HEK293 (cell line): ENCODE results near the gene ALDOA.

ENCODE experiments used
- CTCF ChIA-PET: fragments of 350-600 bp; formaldehyde crosslinking; extraction: SDS; loops from one replicate; lab custom pipeline; 2021; ENCODE audit warnings: antibody characterized with exemption; lab: Yijun Ruan, JAX
- POLR2A ChIA-PET: fragments of 300-600 bp; formaldehyde crosslinking; extraction: SDS; loops from one replicate; lab custom pipeline; 2020; ENCODE audit warnings: antibody characterized with exemption, inconsistent platforms; lab: Yijun Ruan, JAX
- H3K27ac ChIP-seq: fragments of 200-500 bp; sonication (Bioruptor generic); 2 replicates; pipeline ENCODE4 v1.5.1; 2014; ENCODE audit warnings: low read depth, low read length, control low read depth, inconsistent platforms; ENCODE audit errors: extremely low read depth
- H3K36me3 ChIP-seq, 2 experiments: fragments of 200-500 bp in 1 of 2; sonication (Bioruptor generic) in 1 of 2; 1 replicate in 1 of 2; 2 replicates in 1 of 2; pipeline ENCODE4 v1.5.1; 2014 to 2017; ENCODE audit warnings: inconsistent platforms in 2 of 2, low read length in 2 of 2; ENCODE audit not compliant: control insufficient read depth in 2 of 2, insufficient read depth in 1 of 2
- H3K4me1 ChIP-seq: fragments of 200-500 bp; sonication (Bioruptor generic); 2 replicates; pipeline ENCODE4 v1.5.1; 2014; ENCODE audit warnings: mild to moderate bottlenecking, low read length, inconsistent platforms; ENCODE audit not compliant: control insufficient read depth, insufficient read depth
- H3K4me3 ChIP-seq: 2 replicates; pipeline ENCODE4 v1.5.1; 2011; ENCODE audit warnings: low read depth, mild to moderate bottlenecking, control low read depth, low read length, moderate library complexity
- H3K9me3 ChIP-seq: fragments of 200-500 bp; sonication (Bioruptor generic); 2 replicates; pipeline ENCODE4 v1.5.1; 2014; ENCODE audit warnings: low read depth, low read length, inconsistent platforms; ENCODE audit not compliant: control insufficient read depth, insufficient read depth
- GLIS1 ChIP-seq: fragments of 450-650 bp; formaldehyde crosslinking; IDR thresholded peaks from 2 replicates; pipeline ENCODE4 v1.5.1; 2016; ENCODE audit warnings: missing biosample characterization, missing genetic modification characterization
- GLIS2 ChIP-seq: fragments of 450-650 bp; formaldehyde crosslinking; IDR thresholded peaks from 2 replicates; pipeline ENCODE4 v1.5.1; 2016; ENCODE audit warnings: missing biosample characterization, missing genetic modification characterization
- KLF1 ChIP-seq: fragments of 450-650 bp; formaldehyde crosslinking; IDR thresholded peaks from 2 replicates; pipeline ENCODE4 v1.5.1; 2016; ENCODE audit warnings: missing biosample characterization, missing genetic modification characterization
- KLF8 ChIP-seq: fragments of 450-650 bp; formaldehyde crosslinking; IDR thresholded peaks from 2 replicates; pipeline ENCODE4 v1.5.1; 2016; ENCODE audit warnings: missing biosample characterization, missing genetic modification characterization
- RBAK ChIP-seq: fragments of 450-650 bp; formaldehyde crosslinking; IDR thresholded peaks from 2 replicates; pipeline ENCODE4 v1.5.1; 2016; ENCODE audit warnings: missing biosample characterization, missing genetic modification characterization
- SCRT2 ChIP-seq: fragments of 450-650 bp; formaldehyde crosslinking; IDR thresholded peaks from 2 replicates; pipeline ENCODE4 v1.5.1; 2016; ENCODE audit warnings: missing biosample characterization, missing genetic modification characterization
- SP2 ChIP-seq: fragments of 450-650 bp; formaldehyde crosslinking; IDR thresholded peaks from 2 replicates; pipeline ENCODE4 v1.5.1; 2016; ENCODE audit warnings: missing biosample characterization, missing genetic modification characterization
- WT1 ChIP-seq: fragments of 450-650 bp; formaldehyde crosslinking; IDR thresholded peaks from 2 replicates; pipeline ENCODE4 v1.5.1; 2016; ENCODE audit warnings: missing biosample characterization, missing genetic modification characterization
- ZBTB48 ChIP-seq: fragments of 450-650 bp; formaldehyde crosslinking; IDR thresholded peaks from 2 replicates; pipeline ENCODE4 v1.5.1; 2016; ENCODE audit warnings: missing biosample characterization, missing genetic modification characterization
- ZBTB7A ChIP-seq: fragments of 450-650 bp; formaldehyde crosslinking; IDR thresholded peaks from 2 replicates; pipeline ENCODE4 v1.5.1; 2016; ENCODE audit warnings: low read depth, missing biosample characterization, missing genetic modification characterization
- ZEB2 ChIP-seq: fragments of 450-650 bp; formaldehyde crosslinking; IDR thresholded peaks from 2 replicates; pipeline ENCODE4 v1.5.1; 2016; ENCODE audit warnings: missing biosample characterization, missing genetic modification characterization
- ZNF112 ChIP-seq: fragments of 450-650 bp; formaldehyde crosslinking; IDR thresholded peaks from 2 replicates; pipeline ENCODE4 v1.5.0; 2017; ENCODE audit warnings: missing biosample characterization, missing genetic modification characterization
- ZNF133 ChIP-seq: fragments of 450-650 bp; formaldehyde crosslinking; IDR thresholded peaks from 2 replicates; pipeline ENCODE4 v1.5.1; 2016; ENCODE audit warnings: missing biosample characterization, missing genetic modification characterization
- ZNF23 ChIP-seq: fragments of 450-650 bp; formaldehyde crosslinking; IDR thresholded peaks from 2 replicates; pipeline ENCODE4 v1.5.1; 2016; ENCODE audit warnings: missing biosample characterization, missing genetic modification characterization, borderline replicate concordance
- ZNF324 ChIP-seq: fragments of 450-650 bp; formaldehyde crosslinking; IDR thresholded peaks from 2 replicates; pipeline ENCODE4 v1.5.1; 2016; ENCODE audit warnings: missing biosample characterization, missing genetic modification characterization
- ZNF48 ChIP-seq: fragments of 450-650 bp; formaldehyde crosslinking; IDR thresholded peaks from 2 replicates; pipeline ENCODE4 v1.5.1; 2016; ENCODE audit warnings: missing biosample characterization, missing genetic modification characterization
- ZNF548 ChIP-seq: fragments of 450-650 bp; formaldehyde crosslinking; IDR thresholded peaks from 2 replicates; pipeline ENCODE4 v1.5.1; 2016; ENCODE audit warnings: missing biosample characterization, missing genetic modification characterization
- ZNF558 ChIP-seq: fragments of 450-650 bp; formaldehyde crosslinking; IDR thresholded peaks from 2 replicates; pipeline ENCODE4 v1.5.1; 2016; ENCODE audit warnings: missing biosample characterization, missing genetic modification characterization
- ZNF561 ChIP-seq: fragments of 450-650 bp; IDR thresholded peaks from 2 replicates; pipeline ENCODE4 v1.5.1; 2018; ENCODE audit warnings: missing biosample characterization, missing genetic modification characterization, borderline replicate concordance
- ZNF600 ChIP-seq: fragments of 450-650 bp; formaldehyde crosslinking; IDR thresholded peaks from 2 replicates; pipeline ENCODE4 v1.5.1; 2016; ENCODE audit warnings: missing biosample characterization, missing genetic modification characterization
- ZNF610 ChIP-seq: fragments of 450-650 bp; formaldehyde crosslinking; IDR thresholded peaks from 2 replicates; pipeline ENCODE4 v1.5.1; 2016; ENCODE audit warnings: missing biosample characterization, missing genetic modification characterization, borderline replicate concordance
- ZNF626 ChIP-seq: fragments of 450-650 bp; sonication (Bioruptor Pico); formaldehyde crosslinking; IDR thresholded peaks from 2 replicates; pipeline ENCODE4 v1.5.1; 2018; ENCODE audit warnings: missing biosample characterization, missing genetic modification characterization, inconsistent platforms
- TF ChIP-seq, protein P1 (sequence below): fragments of 450-650 bp; formaldehyde crosslinking; IDR thresholded peaks from 2 replicates; pipeline ENCODE4 v1.5.1; 2017; ENCODE audit warnings: missing biosample characterization, missing genetic modification characterization
- TF ChIP-seq, protein P2 (sequence below): fragments of 450-650 bp; formaldehyde crosslinking; IDR thresholded peaks from 2 replicates; pipeline ENCODE4 v1.5.1; 2017; ENCODE audit warnings: missing biosample characterization, missing genetic modification characterization
- TF ChIP-seq, protein P3 (sequence below): fragments of 450-650 bp; formaldehyde crosslinking; IDR thresholded peaks from 2 replicates; pipeline ENCODE4 v1.5.1; 2016; ENCODE audit warnings: missing biosample characterization, missing genetic modification characterization
- TF ChIP-seq, protein P4 (sequence below): fragments of 450-650 bp; formaldehyde crosslinking; IDR thresholded peaks from 2 replicates; pipeline ENCODE4 v1.5.1; 2016; ENCODE audit warnings: missing biosample characterization, missing genetic modification characterization
- TF ChIP-seq, protein P5 (sequence below): fragments of 450-650 bp; formaldehyde crosslinking; IDR thresholded peaks from 2 replicates; pipeline ENCODE4 v1.5.1; 2016; ENCODE audit warnings: missing biosample characterization, missing genetic modification characterization, borderline replicate concordance

ALDOA gene

DNA sequence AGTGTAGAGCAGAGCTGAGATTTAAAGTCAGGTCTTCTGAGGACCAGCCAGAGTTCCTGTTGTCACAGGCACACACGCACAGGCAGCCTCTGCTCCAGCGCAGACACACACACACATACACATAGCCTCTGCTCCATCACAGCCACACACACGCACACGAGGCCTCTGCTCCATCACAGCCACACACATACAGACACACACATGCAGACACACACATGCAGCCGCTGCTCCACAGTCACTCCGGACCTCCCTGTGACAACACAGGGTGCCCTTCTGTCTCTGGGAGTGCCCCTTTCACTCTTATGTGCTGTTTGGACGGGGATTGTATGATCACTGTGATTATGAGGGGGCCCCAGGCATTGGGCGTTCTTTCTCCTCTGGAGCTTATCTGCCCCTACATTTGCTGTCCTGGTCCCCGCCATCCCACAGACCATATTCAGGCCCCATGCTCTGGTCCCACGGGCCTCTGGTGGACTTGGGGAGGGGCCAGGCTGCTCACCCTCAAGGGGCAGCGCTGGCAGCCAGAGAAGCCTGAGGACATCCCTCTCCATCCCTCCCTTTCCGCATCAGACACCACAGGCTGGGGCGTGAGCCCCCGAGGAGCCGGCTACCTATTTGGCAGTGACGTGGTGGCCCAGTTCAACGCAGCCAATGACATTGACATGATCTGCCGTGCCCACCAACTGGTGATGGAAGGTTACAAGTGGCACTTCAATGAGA lies 18.7 kb downstream of the ALDOA start:
- Histone ChIP-seq H3K4me1 (no peaks in the 10 kb centered on the region), H3K9me3 (no peaks in the 10 kb centered on the region), H3K4me3 (no peak overlapping the region), H3K36me3 (peaks cover 24 to 76% of the 10 kb centered on the region in 2 experiments; a peak in 2 of 3 replicates), H3K27ac (no peak overlapping the region)
- TF ChIP-seq KLF1 (tag by site-specific recombination): no peak
- no peak for TF ChIP-seq SCRT2 (tag by site-specific recombination)
- 0 out of 2 replicates have a peak, but pooled peaks have one; percentile 18 for TF ChIP-seq SP2 (tag by site-specific recombination)
- TF ChIP-seq ZBTB7A (tag by site-specific recombination): 0 out of 2 replicates have a peak, but pooled peaks have one; percentile 1
- no peak for TF ChIP-seq RBAK (tag by site-specific recombination)
- TF ChIP-seq ZNF600: peak; percentile 97
- no peak for TF ChIP-seq ZNF610
- TF ChIP-seq, protein P1, sequence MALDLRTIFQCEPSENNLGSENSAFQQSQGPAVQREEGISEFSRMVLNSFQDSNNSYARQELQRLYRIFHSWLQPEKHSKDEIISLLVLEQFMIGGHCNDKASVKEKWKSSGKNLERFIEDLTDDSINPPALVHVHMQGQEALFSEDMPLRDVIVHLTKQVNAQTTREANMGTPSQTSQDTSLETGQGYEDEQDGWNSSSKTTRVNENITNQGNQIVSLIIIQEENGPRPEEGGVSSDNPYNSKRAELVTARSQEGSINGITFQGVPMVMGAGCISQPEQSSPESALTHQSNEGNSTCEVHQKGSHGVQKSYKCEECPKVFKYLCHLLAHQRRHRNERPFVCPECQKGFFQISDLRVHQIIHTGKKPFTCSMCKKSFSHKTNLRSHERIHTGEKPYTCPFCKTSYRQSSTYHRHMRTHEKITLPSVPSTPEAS (tag by site-specific recombination): peak; percentile 53; the same call in 1 of the 2 replicates
- no peak for TF ChIP-seq WT1 (tag by site-specific recombination)
- TF ChIP-seq ZNF548 (tag by site-specific recombination): no peak
- TF ChIP-seq ZNF23 (tag by site-specific recombination): no peak
- TF ChIP-seq, protein P2, sequence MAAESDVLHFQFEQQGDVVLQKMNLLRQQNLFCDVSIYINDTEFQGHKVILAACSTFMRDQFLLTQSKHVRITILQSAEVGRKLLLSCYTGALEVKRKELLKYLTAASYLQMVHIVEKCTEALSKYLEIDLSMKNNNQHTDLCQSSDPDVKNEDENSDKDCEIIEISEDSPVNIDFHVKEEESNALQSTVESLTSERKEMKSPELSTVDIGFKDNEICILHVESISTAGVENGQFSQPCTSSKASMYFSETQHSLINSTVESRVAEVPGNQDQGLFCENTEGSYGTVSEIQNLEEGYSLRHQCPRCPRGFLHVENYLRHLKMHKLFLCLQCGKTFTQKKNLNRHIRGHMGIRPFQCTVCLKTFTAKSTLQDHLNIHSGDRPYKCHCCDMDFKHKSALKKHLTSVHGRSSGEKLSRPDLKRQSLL: 0 out of 2 replicates have a peak, but pooled peaks have one; percentile 24
- POLR2A ChIA-PET: interaction anchor here (0.6 to 2.9 kb wide), 3 partner anchors 18 to 404 kb away, joined by 4 to 13 read pairs (median 7); partner anchors contain the start of gene ALDOA
- CTCF ChIA-PET: no interaction called here

DNA sequence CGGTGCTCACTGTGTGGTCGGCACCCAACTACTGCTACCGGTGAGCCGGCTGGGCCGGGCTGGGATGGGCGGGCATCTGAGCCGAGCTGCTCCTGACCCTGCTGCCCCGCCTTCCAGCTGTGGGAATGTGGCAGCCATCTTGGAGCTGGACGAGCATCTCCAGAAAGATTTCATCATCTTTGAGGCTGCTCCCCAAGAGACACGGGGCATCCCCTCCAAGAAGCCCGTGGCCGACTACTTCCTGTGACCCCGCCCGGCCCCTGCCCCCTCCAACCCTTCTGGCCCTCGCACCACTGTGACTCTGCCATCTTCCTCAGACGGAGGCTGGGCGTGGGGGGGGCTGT lies 19.2 kb downstream of the ALDOA start:
- H3K4me1 ChIP-seq: no peaks in the 10 kb centered on the region
- no peak overlapping the region for H3K27ac ChIP-seq
- H3K36me3 ChIP-seq: peaks cover 19 to 70% of the 10 kb centered on the region in 2 experiments; a peak in 2 of 3 replicates
- H3K4me3 ChIP-seq: no peak overlapping the region
- CTCF ChIA-PET: no interaction called here
- POLR2A ChIA-PET: interaction anchor here (0.5 to 2.9 kb wide), 4 partner anchors 19 to 325 kb away, joined by 4 to 13 read pairs (median 4); partner anchors contain the start of gene ALDOA
- TF ChIP-seq WT1 (tag by site-specific recombination): no peak
- TF ChIP-seq, protein P3, sequence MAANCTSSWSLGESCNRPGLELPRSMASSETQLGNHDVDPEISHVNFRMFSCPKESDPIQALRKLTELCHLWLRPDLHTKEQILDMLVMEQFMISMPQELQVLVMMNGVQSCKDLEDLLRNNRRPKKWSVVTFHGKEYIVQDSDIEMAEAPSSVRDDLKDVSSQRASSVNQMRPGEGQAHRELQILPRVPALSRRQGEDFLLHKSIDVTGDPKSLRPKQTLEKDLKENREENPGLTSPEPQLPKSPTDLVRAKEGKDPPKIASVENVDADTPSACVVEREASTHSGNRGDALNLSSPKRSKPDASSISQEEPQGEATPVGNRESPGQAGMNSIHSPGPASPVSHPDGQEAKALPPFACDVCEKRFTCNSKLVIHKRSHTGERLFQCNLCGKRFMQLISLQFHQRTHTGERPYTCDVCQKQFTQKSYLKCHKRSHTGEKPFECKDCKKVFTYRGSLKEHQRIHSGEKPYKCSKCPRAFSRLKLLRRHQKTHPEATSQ (tag by site-specific recombination): no peak
- TF ChIP-seq ZBTB48 (tag by site-specific recombination): no peak
- no peak for TF ChIP-seq ZNF324 (tag by site-specific recombination)
- TF ChIP-seq ZEB2: no peak
- TF ChIP-seq ZNF626 (tag by site-specific recombination): no peak
- TF ChIP-seq GLIS2 (tag by site-specific recombination): no peak
- TF ChIP-seq ZNF133 (tag by site-specific recombination): no peak
- TF ChIP-seq KLF8: no peak
- TF ChIP-seq GLIS1: no peak
- no peak for TF ChIP-seq ZNF558 (tag by site-specific recombination)
- TF ChIP-seq SP2 (tag by site-specific recombination): no peak
- TF ChIP-seq ZNF48 (tag by site-specific recombination): no peak
- TF ChIP-seq, protein P4, sequence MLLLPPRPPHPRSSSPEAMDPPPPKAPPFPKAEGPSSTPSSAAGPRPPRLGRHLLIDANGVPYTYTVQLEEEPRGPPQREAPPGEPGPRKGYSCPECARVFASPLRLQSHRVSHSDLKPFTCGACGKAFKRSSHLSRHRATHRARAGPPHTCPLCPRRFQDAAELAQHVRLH: no peak
- TF ChIP-seq ZNF112 (tag by site-specific recombination): no peak
- TF ChIP-seq, protein P5, sequence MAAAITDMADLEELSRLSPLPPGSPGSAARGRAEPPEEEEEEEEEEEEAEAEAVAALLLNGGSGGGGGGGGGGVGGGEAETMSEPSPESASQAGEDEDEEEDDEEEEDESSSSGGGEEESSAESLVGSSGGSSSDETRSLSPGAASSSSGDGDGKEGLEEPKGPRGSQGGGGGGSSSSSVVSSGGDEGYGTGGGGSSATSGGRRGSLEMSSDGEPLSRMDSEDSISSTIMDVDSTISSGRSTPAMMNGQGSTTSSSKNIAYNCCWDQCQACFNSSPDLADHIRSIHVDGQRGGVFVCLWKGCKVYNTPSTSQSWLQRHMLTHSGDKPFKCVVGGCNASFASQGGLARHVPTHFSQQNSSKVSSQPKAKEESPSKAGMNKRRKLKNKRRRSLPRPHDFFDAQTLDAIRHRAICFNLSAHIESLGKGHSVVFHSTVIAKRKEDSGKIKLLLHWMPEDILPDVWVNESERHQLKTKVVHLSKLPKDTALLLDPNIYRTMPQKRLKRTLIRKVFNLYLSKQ: no peak
- no peak for TF ChIP-seq ZNF561 (tag by site-specific recombination)
- no peaks in the 10 kb centered on the region for H3K9me3 ChIP-seq
